Psoas muscle (tissue), 8 donors: ENCODE measurements around the gene BIVM. TPM values are rescaled to one million over a fixed set of nuclear protein-coding genes. Genes with fewer than 3 reads are reported as not detected.

ENCODE experiments used
- ATAC-seq, 4 donors: fragments of 200-7000 bp; cut with Tn5 transposase; one replicate each; pipeline ENCODE4 v1.9.1; 2020; ENCODE audit warnings: moderate library complexity in 3 of 4, mild to moderate bottlenecking in 2 of 4
- DNase-seq, 2 donors: peaks; one replicate each; pipeline ENCODE4 v3.0.0-alpha.2; 2020
- H3K27ac ChIP-seq: fragments of 200-600 bp; one replicate; pipeline ENCODE4 v1.8.0; 2022
- H3K27me3 ChIP-seq, 3 donors: fragments of 200-600 bp in 1 of 3; one replicate each; pipeline versions ENCODE4 v1.6.1 to v1.8.0; 2013 to 2022; ENCODE audit warnings: low read length in 2 of 3, mild to moderate bottlenecking in 2 of 3, moderate library complexity in 1 of 3; ENCODE audit not compliant: insufficient read depth in 3 of 3
- H3K36me3 ChIP-seq, 2 donors: fragments of 200-600 bp in 1 of 2; one replicate each; pipeline versions ENCODE4 v1.6.1 to v1.8.0; 2013 to 2022; ENCODE audit warnings: low read depth in 1 of 2, mild to moderate bottlenecking in 1 of 2, moderate library complexity in 1 of 2; ENCODE audit not compliant: insufficient read depth in 1 of 2
- H3K4me1 ChIP-seq: fragments of 200-600 bp; one replicate; pipeline ENCODE4 v1.8.0; 2022
- H3K4me3 ChIP-seq: fragments of 200-600 bp; one replicate; pipeline ENCODE4 v1.8.0; 2022; ENCODE audit warnings: mild to moderate bottlenecking
- H3K9me3 ChIP-seq: fragments of 200-600 bp; one replicate; pipeline ENCODE4 v1.8.0; 2022
- CTCF ChIP-seq: fragments of 200-600 bp; IDR thresholded peaks from one replicate; pipeline ENCODE4 v1.8.0; 2022; ENCODE audit warnings: antibody characterized with exemption
- WGBS, 3 donors: extraction: QIAGEN DNeasy Blood & Tissue Kit; methylation state at CpG; one replicate each; pipeline versions ENCODE4 v1.1.6 to v1.1.7; 2013; 5-methylcytosine and 5-hydroxymethylcytosine counted together
- intact Hi-C, 2 donors: fragments of 100-400 bp; cut with DNase I; formaldehyde crosslinking; loops; one replicate each; pipeline versions ENCODE4 v1.11.0 to v1.14.2; 2022
- polyA plus RNA-seq, 3 donors: library from polyadenylated mRNA; stranded (reverse); fragments of 200-250 nt; gene quantifications; one replicate each; pipeline ENCODE4 v1.2.3, GENCODE V29; 2013
- total RNA-seq, 4 donors: library from RNA; stranded (reverse); fragmentation: NEBNext Ultra II Directional in 2 of 4; extraction: Animal tissue kit (Norgen Biotek cat#: 25700) in 2 of 4; gene quantifications; one replicate each; pipeline versions ENCODE4 v1.2.1 to v1.2.4, GENCODE V29; 2021 to 2023
- donor health status: healthy with polysubstance abuse.
- donor health status: DM: no; HTN: no; CAD: no; lungs with moderate emphysema.
- donor health status: Bipolar disorder and iron deficiency.
- donor health status: healthy.
- donor health status: DM: yes; HTN: yes; CAD: no.
- donor health status: DM: no; HTN: no; CAD: no.
- donor health status: DM: no; HTN: no; CAD: no.
- donor health status: DM: yes; HTN: yes; CAD: no.

The BIVM gene
- total and polyA plus RNA-seq, 7 donors: 7.9 to 24.6 (median 17.2) TPM

- H3K27ac ChIP-seq: no peak overlapping the region
- H3K4me1 ChIP-seq: peaks cover 9% of the 10 kb centered on the region
- DNase-seq (no peak), ATAC-seq (no peak)
- intact Hi-C loops: no loop called here
- no peaks in the 10 kb centered on the region for H3K27me3 ChIP-seq
- H3K9me3 ChIP-seq: no peaks in the 10 kb centered on the region
- no peak overlapping the region for H3K4me3 ChIP-seq
- TF ChIP-seq CTCF: no peak
- 89 to 96% (median 90%) methylated on average over 1 of the region's 1 CpG for WGBS, 3 donors
- peaks cover 0 to 8% of the 10 kb centered on the region in 2 donors for H3K36me3 ChIP-seq
These were observed 37.8 kb upstream of the BIVM start for GRCh38 chr13:102761071-102761470.

- Histone ChIP-seq H3K4me1 (peaks cover 7% of the 10 kb centered on the region), H3K36me3 (peaks cover 0 to 27% of the 10 kb centered on the region in 2 donors), H3K9me3 (no peaks in the 10 kb centered on the region), H3K27ac (no peak overlapping the region), H3K27me3 (no peaks in the 10 kb centered on the region), H3K4me3 (no peak overlapping the region)
- 87 to 95% (median 89%) methylated on average over 1 of the region's 1 CpG for WGBS, 3 donors
- no peak for TF ChIP-seq CTCF
- ATAC-seq: no peak
- intact Hi-C loops: no loop called here
- DNase-seq: no peak
These were observed 35.2 kb upstream of the BIVM start for GRCh38 chr13:102763741-102764140.

GRCh38 chr13:102768909-102769308 is 30.0 kb upstream of the BIVM start:
- TF ChIP-seq CTCF: no peak
- 52 to 69% (median 58%) methylated on average over 2 of the region's 2 CpGs for WGBS, 3 donors
- H3K36me3 ChIP-seq: peaks cover 0 to 27% of the 10 kb centered on the region in 2 donors
- intact Hi-C loops: no loop called here
- ATAC-seq (no peak), DNase-seq (no peak)
- no peak overlapping the region for H3K27ac ChIP-seq
- H3K4me3 ChIP-seq: no peak overlapping the region
- no peaks in the 10 kb centered on the region for H3K27me3 ChIP-seq
- no peaks in the 10 kb centered on the region for H3K9me3 ChIP-seq
- peaks cover under 1% of the 10 kb centered on the region for H3K4me1 ChIP-seq

- H3K36me3 ChIP-seq: peaks cover 0 to 27% of the 10 kb centered on the region in 2 donors
- DNase-seq (no peak), ATAC-seq (no peak)
- H3K4me1 ChIP-seq: peaks cover 5% of the 10 kb centered on the region
- intact Hi-C loops: no loop called here
- H3K27me3 ChIP-seq: no peaks in the 10 kb centered on the region
- no peak overlapping the region for H3K27ac ChIP-seq
- TF ChIP-seq CTCF: no peak
- H3K4me3 ChIP-seq: no peak overlapping the region
- no peaks in the 10 kb centered on the region for H3K9me3 ChIP-seq
- 79 to 93% (median 80%) methylated on average over 4 of the region's 4 CpGs for WGBS, 3 donors
These were observed 29.2 kb upstream of the BIVM start for GRCh38 chr13:102769679-102770078.

GRCh38 chr13:102770435-102770834 is 28.5 kb upstream of the BIVM start:
- Histone ChIP-seq H3K4me1 (peaks cover 5% of the 10 kb centered on the region), H3K9me3 (no peaks in the 10 kb centered on the region), H3K4me3 (no peak overlapping the region), H3K27me3 (no peaks in the 10 kb centered on the region), H3K27ac (no peak overlapping the region), H3K36me3 (peaks cover 0 to 24% of the 10 kb centered on the region in 2 donors)
- DNase-seq (no peak), ATAC-seq (no peak)
- no peak for TF ChIP-seq CTCF
- intact Hi-C loops: no loop called here
- WGBS, 3 donors: 88 to 90% (median 90%) methylated on average over 2 of the region's 2 CpGs
